Thoracic aorta (tissue), 2 donors: ENCODE data around the gene BRD3OS. TPM values are rescaled to one million over a fixed set of nuclear protein-coding genes. Genes with fewer than 3 reads are reported as not detected.

Experiments used
- ATAC-seq: fragments of 150-250 bp; one replicate; pipeline ENCODE4 v1.8.0; 2017; ENCODE audit warnings: low read depth; ENCODE audit not compliant: insufficient number of reproducible peaks, low FRiP score
- DNase-seq: peaks from one replicate; pipeline ENCODE4 v3.0.0-alpha.2; 2020; ENCODE audit warnings: low spot score
- H3K27ac ChIP-seq, 2 donors: fragments of 200-600 bp; sonication (generic); 1 replicate in 1 of 2; 2 replicates in 1 of 2; pipeline ENCODE4 v1.5.1; 2016; ENCODE audit warnings: mild to moderate bottlenecking in 2 of 2, moderate library complexity in 2 of 2
- H3K27me3 ChIP-seq: fragments of 200-600 bp; sonication (generic); replicated peaks from 2 replicates; pipeline ENCODE4 v1.6.0; 2016; ENCODE audit warnings: mild to moderate bottlenecking; ENCODE audit not compliant: insufficient read depth
- H3K36me3 ChIP-seq: fragments of 200-600 bp; sonication (generic); one replicate; pipeline ENCODE4 v1.5.1; 2016
- H3K4me1 ChIP-seq, 2 donors: fragments of 200-600 bp; sonication (generic); 1 replicate in 1 of 2; 2 replicates in 1 of 2; pipeline versions ENCODE4 v1.5.1 to v1.6.0; 2016; ENCODE audit warnings: low read depth in 2 of 2, mild to moderate bottlenecking in 1 of 2; ENCODE audit not compliant: control insufficient read depth in 1 of 2
- H3K4me3 ChIP-seq: fragments of 200-600 bp; sonication (generic); 2 replicates; pipeline ENCODE4 v1.5.1; 2016; ENCODE audit warnings: mild to moderate bottlenecking
- H3K9me3 ChIP-seq: fragments of 200-600 bp; sonication (generic); 2 replicates; pipeline ENCODE4 v1.5.1; 2016
- total RNA-seq, 2 donors: library from RNA; depleted of rRNA; stranded (reverse); fragments of >200 nt; gene quantifications; one replicate each; pipeline versions ENCODE4 v1.1.0 to v1.2.3, GENCODE V29; 2016
- TF ChIP-seq, protein P1 (sequence below): fragments of 200-600 bp; sonication (generic); IDR thresholded peaks from one replicate; pipeline ENCODE4 v1.5.1; 2019; ENCODE audit warnings: antibody characterized with exemption

BRD3OS gene, protein sequence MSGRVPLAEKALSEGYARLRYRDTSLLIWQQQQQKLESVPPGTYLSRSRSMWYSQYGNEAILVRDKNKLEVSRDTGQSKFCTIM
- 10 to 100 TPM in 1 of 2 donors, 1 to 10 TPM in 1; 8.8 to 14.6 TPM for total RNA-seq

DNA sequence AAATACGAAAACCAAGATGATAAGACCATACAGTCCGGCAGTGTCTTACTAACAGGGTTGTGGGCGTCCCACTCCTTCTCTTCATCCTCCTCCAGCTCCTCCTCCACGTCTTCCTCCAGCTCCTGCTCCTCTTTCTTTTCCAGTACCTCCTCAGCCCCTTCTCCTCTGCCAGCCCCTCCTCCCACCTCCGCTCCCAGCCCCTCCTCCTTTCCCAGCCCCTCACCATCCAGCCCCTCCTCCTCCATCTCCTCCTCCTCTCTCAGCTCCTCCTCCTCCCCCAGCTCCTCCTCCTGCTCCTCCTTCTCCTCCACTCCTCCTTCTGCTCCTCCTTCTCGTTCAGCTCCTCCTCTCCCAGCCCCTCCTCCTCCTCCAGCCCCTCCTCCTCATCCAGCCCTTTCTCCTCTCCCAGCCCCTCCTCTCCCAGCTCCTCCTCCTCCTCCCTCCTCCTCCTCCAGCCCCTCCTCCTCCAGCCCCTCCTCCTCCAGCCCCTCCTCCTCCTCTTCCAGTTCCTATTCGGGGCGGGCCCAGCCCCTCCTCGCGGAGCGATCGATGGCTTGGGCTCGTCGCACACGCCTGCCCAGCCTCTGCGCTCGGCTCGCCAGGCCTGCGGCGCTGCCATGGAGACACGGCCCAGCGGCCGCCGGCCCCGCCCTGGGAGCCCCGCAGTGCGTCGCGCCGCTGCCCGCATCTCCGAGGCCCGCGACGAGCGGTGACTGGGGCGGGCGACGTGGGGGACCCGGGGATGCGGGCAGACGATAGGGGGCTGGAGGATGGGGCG lies at the start of gene BRD3OS:
Gene BRD3OS (plus strand): TSS at position 654 of the 778 bp plus-strand sequence. CDS start 1,267 bp downstream, outside the sequence.
- ATAC-seq, result peak; percentile 100
- Histone ChIP-seq H3K4me1 (peaks cover 10 to 11% of the 10 kb centered on the region in 2 donors), H3K4me3 (peak within 1 kb of the TSS; percentile 99), H3K9me3 (no peaks in the 10 kb centered on the region), H3K36me3 (no peaks in the 10 kb centered on the region), H3K27ac (peak within 1 kb of the TSS in 1 of 2 donors; percentile 47), H3K27me3 (no peaks in the 10 kb centered on the region)
- peak; percentile 92 for DNase-seq
- TF ChIP-seq, protein P1, sequence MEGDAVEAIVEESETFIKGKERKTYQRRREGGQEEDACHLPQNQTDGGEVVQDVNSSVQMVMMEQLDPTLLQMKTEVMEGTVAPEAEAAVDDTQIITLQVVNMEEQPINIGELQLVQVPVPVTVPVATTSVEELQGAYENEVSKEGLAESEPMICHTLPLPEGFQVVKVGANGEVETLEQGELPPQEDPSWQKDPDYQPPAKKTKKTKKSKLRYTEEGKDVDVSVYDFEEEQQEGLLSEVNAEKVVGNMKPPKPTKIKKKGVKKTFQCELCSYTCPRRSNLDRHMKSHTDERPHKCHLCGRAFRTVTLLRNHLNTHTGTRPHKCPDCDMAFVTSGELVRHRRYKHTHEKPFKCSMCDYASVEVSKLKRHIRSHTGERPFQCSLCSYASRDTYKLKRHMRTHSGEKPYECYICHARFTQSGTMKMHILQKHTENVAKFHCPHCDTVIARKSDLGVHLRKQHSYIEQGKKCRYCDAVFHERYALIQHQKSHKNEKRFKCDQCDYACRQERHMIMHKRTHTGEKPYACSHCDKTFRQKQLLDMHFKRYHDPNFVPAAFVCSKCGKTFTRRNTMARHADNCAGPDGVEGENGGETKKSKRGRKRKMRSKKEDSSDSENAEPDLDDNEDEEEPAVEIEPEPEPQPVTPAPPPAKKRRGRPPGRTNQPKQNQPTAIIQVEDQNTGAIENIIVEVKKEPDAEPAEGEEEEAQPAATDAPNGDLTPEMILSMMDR, result no peak

DNA sequence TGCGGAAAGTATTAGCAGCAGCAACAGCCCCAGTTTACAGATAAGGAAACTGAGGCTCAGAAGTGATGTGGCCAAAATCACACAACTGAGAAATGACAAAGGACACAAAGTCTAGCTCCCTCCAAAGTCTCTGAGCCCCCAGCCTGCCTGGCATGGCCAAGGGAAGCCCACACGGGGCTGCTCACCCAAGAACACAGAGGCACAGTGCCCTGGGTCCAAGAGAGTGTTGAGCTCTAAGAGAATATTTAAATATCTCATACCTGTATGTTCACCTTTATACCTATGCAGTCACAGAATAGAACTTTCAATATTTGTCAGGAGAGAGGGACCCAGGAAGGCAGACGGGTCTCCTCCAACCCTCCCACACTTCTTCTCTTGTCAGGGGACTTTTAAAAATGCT lies 49.8 kb upstream of the BRD3OS start:
- no peak for DNase-seq
- ATAC-seq, result no peak
- TF ChIP-seq, protein P1, result no peak
- no peak overlapping the region for H3K27ac ChIP-seq
- no peaks in the 10 kb centered on the region for H3K27me3 ChIP-seq
- H3K4me1 ChIP-seq, result peaks cover 7 to 14% of the 10 kb centered on the region in 2 donors
- no peaks in the 10 kb centered on the region for H3K9me3 ChIP-seq
- H3K4me3 ChIP-seq, result no peak overlapping the region
- H3K36me3 ChIP-seq, result no peaks in the 10 kb centered on the region

DNA sequence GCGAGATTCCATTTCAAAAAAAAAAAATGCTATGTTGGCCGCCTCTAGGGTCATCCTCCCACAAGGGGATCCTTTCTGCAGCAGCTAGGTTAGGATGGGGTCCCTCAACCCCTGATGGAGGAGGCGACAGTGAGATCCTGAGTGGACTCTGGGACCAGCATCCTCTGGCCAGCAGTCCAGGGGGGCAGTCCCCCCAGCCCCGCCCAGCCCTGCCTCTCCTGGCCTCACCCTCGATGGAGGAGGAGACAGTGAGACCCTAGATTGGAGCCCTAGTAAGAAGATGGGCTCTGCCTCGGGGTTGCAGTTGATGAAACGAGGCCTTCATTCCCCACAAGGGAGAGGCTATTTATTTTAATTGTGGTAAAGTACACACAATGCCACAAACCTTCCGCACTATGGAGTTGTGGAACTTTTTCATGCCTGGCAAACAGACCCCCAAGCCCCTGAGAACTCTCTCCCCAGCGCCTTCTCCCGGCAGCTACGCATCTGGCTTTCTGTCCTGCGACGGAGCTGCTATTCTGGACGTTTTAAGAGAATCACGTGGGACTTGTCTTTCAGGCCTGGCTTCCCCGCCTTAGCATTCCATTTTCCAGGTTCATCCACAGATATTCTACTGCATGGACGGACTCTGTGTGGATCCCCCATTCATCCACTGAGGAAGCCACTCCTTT lies 49.0 kb upstream of the BRD3OS start:
- Histone ChIP-seq H3K4me1 (peaks cover 7 to 14% of the 10 kb centered on the region in 2 donors), H3K27ac (no peak overlapping the region), H3K4me3 (no peak overlapping the region), H3K9me3 (no peaks in the 10 kb centered on the region), H3K27me3 (no peaks in the 10 kb centered on the region), H3K36me3 (no peaks in the 10 kb centered on the region)
- DNase-seq, result no peak
- ATAC-seq, result no peak
- TF ChIP-seq, protein P1, result no peak

DNA sequence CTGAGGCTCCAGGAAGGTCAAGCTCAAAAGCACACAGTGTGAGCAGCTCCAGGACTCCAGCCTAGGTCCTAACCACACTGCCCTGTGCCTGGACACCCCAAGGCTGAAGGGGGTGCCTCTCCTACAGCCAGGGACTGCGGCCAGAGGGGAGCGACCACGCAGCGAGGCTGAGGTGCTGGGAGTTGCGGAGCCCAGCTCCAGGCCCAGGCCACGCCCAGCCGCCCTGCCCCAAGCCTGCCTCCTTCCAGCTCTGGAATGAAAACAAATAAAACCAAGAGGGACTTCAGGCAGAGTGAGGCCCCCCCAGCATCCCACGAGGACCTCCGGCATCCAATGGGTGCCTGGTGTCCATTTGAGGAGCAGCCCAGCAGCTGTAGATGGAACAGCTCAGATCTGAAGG lies 48.4 kb upstream of the BRD3OS start:
- ATAC-seq (no peak), DNase-seq (no peak)
- TF ChIP-seq, protein P1, result no peak
- Histone ChIP-seq H3K9me3 (no peaks in the 10 kb centered on the region), H3K27me3 (no peaks in the 10 kb centered on the region), H3K36me3 (no peaks in the 10 kb centered on the region), H3K27ac (no peak overlapping the region), H3K4me3 (no peak overlapping the region), H3K4me1 (peaks cover 7 to 14% of the 10 kb centered on the region in 2 donors)
